Central memory CD4-positive, alpha-beta T cell (primary cell): ENCODE data around the gene PSTPIP2.
A peak's percentile ranks its signal among the peaks of the same experiment; 100 is the strongest.
"Not testable (repeated sequence)": the region's sequence is repeated elsewhere in the genome, so short reads cannot be mapped to it uniquely, and the experiment has no call there.

Experiments used
- DNase-seq: peaks from one replicate; pipeline ENCODE4 v3.0.0; 2022

Gene PSTPIP2

GRCh38 chr18:46035696-46036680, 36.1 kb downstream of the PSTPIP2 start:
- DNase-seq, result no peak

- DNase-seq, result no peak
Measured at GRCh38 chr18:46034230-46034629, 37.8 kb downstream of the PSTPIP2 start.

- DNase-seq, result no peak
Measured at GRCh38 chr18:46031741-46032140, 40.3 kb downstream of the PSTPIP2 start.

GRCh38 chr18:46028536-46028891, 43.5 kb downstream of the PSTPIP2 start:
- DNase-seq, result no peak

GRCh38 chr18:46019936-46020335, 52.1 kb downstream of the PSTPIP2 start:
- no peak for DNase-seq

- no peak for DNase-seq
Measured at GRCh38 chr18:46013484-46014189, 58.4 kb downstream of the PSTPIP2 start.

GRCh38 chr18:46010676-46011075, 61.4 kb downstream of the PSTPIP2 start:
- DNase-seq, result no peak

- no peak for DNase-seq
Measured at GRCh38 chr18:46010050-46010449, 62.0 kb downstream of the PSTPIP2 start.

GRCh38 chr18:46009125-46009840, 62.8 kb downstream of the PSTPIP2 start:
- no peak for DNase-seq

- DNase-seq, result no peak
Measured at GRCh38 chr18:46008531-46008930, 63.5 kb downstream of the PSTPIP2 start.

GRCh38 chr18:46007165-46007564, 64.9 kb downstream of the PSTPIP2 start:
- no peak for DNase-seq

- no peak for DNase-seq
Measured at GRCh38 chr18:46002934-46003333, 69.1 kb downstream of the PSTPIP2 start.

- DNase-seq, result no peak
Measured at GRCh38 chr18:46001892-46002291, 70.2 kb downstream of the PSTPIP2 start.

GRCh38 chr18:46001074-46001473, 71.0 kb downstream of the PSTPIP2 start:
- peak; percentile 12 for DNase-seq

- no peak for DNase-seq
Measured at GRCh38 chr18:45999536-45999935, 72.5 kb downstream of the PSTPIP2 start.

- DNase-seq, result peak; percentile 14
Measured at GRCh38 chr18:45998244-45998643, 73.8 kb downstream of the PSTPIP2 start.

GRCh38 chr18:45997700-45998151, 74.3 kb downstream of the PSTPIP2 start:
- peak; percentile 7 for DNase-seq

GRCh38 chr18:45995461-45995860, 76.6 kb downstream of the PSTPIP2 start:
- DNase-seq, result no peak

GRCh38 chr18:45993438-45993837, 78.6 kb downstream of the PSTPIP2 start:
- DNase-seq, result no peak

- not testable (repeated sequence) for DNase-seq
Measured at GRCh38 chr18:45992527-45992926, 79.5 kb downstream of the PSTPIP2 start.

- no peak for DNase-seq
Measured at GRCh38 chr18:45991788-45992187, 80.3 kb downstream of the PSTPIP2 start.

- no peak for DNase-seq
Measured at GRCh38 chr18:45984546-45985235, 87.4 kb downstream of the PSTPIP2 start.

GRCh38 chr18:45981821-45982220, 90.2 kb downstream of the PSTPIP2 start:
- DNase-seq, result no peak
